WI38 (cell line): Measurements from ENCODE around the gene UBAC1.

Source experiments
- H3K4me3 ChIP-seq: 2 replicates; pipeline ENCODE4 v1.5.1; 2011; ENCODE audit warnings: low read depth, mild to moderate bottlenecking, control low read depth, low read length
- TF ChIP-seq, protein P1 (sequence below): IDR thresholded peaks from 2 replicates; pipeline ENCODE4 v1.5.1; 2012; ENCODE audit warnings: low read depth, mild to moderate bottlenecking, control low read depth, low read length

UBAC1 gene

DNA sequence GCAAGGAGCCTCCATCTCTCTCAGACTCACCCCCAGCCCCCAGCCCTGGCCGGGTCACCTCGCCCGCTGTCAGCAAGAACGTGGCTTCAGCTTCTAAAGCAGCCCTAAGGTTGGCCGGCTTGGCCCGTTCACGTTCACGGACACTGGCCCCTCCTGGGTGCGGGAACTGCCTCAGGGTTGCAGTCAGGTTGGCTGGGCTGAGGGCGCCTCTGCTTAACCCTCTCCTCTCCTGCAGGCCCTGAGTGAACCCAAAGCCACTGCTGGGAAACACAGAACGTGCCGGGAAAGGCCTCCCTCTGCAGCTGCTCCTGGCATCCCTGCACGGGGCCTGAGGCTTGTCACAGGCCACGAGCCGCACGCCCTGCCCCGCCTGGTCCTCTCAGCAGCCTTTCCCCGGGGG is 40.1 kb upstream of the UBAC1 start:
- TF ChIP-seq, protein P1, sequence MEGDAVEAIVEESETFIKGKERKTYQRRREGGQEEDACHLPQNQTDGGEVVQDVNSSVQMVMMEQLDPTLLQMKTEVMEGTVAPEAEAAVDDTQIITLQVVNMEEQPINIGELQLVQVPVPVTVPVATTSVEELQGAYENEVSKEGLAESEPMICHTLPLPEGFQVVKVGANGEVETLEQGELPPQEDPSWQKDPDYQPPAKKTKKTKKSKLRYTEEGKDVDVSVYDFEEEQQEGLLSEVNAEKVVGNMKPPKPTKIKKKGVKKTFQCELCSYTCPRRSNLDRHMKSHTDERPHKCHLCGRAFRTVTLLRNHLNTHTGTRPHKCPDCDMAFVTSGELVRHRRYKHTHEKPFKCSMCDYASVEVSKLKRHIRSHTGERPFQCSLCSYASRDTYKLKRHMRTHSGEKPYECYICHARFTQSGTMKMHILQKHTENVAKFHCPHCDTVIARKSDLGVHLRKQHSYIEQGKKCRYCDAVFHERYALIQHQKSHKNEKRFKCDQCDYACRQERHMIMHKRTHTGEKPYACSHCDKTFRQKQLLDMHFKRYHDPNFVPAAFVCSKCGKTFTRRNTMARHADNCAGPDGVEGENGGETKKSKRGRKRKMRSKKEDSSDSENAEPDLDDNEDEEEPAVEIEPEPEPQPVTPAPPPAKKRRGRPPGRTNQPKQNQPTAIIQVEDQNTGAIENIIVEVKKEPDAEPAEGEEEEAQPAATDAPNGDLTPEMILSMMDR = no peak
- no peak overlapping the region for H3K4me3 ChIP-seq

DNA sequence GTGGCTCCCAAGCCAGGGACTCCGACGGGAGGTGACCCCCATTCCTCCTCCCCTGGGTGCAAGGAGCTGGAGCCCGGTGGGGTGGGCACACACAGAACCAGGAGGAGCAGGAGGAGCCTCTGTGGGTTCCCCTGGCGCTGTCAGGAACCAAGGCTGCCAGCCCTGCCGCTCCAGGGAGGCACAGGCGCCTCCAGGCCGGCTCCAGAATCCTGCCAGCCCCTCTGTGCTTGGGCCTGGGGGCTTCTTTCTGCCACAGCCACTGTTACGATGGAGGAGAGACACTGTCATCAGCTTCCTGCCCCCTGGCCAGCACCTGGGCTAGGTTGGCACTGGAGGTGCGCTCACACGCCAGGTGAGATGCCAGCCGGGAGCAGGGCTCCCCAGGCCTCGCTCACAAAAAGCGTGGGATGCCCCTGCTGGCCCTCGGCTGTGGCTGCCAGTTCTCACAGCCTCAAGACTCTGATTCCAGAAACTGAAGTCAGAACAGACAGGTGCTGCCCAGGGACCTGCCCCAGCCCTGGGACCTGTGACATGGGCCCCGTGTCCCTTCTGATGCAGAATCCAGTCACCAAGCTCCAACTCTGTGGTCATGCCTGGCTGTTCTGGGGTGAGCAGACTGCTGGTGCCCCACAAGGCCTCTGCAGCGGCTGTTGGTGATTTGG is 37.4 kb upstream of the UBAC1 start:
- TF ChIP-seq, protein P1 = no peak
- no peak overlapping the region for H3K4me3 ChIP-seq

DNA sequence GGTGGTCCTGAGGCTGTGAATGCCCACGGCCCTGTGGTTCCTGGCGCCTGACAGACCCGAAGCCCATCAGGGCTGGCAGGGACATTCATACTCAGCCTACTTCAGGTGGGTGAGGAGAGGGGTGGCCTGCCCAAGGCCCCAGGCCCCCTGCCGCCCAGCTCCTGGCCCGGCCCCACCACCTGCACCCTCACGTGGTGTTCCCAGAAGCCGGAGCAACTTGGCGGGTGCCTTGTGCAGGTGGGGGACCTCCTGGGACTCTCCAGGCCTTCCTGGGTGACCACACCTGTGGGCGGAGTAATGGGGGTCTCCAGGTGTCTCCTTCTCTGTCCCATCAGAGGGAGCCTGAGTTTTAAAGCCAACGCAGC is 36.8 kb upstream of the UBAC1 start:
- TF ChIP-seq, protein P1 = no peak

DNA sequence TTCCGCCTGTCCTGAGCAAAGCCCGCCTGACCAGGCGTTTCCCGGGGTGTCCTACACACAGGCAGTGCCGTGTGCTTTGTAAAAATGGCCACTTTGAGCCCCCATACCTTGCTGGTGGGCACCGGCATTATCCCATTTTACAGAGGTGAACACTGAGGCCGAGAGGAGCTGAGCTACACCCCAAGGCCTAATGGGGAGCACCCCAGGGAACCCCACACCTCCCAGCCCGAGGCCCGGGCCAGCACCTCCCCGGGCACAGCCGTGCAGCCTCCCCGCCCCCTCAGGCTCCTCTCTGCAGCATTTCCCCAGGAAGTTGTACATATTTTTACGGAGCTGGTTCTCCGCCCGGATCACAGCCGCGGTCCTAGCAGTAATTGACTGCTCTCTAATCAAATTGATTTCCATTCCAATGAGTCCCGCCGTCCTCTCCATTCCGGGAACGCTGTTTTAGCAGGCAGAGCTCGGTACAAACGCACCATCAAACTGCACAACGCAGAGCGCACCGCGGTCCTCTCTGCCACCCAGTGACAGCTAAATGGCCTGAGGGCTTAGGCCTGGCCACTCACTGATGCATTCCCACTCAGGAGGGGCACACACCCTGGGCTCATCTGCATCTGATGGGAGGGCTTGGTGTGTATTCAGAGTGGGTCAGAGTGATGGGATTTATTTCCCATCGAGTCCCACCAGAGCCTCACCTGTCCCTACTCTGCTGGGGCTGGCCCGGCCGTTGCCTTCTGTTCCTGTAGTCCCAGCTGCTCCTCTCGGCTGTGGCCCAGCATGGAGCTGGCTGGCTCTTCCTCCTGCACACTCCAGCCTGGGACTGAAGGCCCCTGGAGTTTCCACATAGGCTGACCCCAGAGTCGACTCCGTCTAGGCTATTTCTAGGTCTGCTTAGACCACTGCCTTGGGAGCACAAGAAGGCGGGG is 36.2 kb upstream of the UBAC1 start:
- no peak overlapping the region for H3K4me3 ChIP-seq
- TF ChIP-seq, protein P1 = no peak

More for the DNA sequence above, 36.8 kb upstream of the UBAC1 start:
- H3K4me3 ChIP-seq = no peak overlapping the region

DNA sequence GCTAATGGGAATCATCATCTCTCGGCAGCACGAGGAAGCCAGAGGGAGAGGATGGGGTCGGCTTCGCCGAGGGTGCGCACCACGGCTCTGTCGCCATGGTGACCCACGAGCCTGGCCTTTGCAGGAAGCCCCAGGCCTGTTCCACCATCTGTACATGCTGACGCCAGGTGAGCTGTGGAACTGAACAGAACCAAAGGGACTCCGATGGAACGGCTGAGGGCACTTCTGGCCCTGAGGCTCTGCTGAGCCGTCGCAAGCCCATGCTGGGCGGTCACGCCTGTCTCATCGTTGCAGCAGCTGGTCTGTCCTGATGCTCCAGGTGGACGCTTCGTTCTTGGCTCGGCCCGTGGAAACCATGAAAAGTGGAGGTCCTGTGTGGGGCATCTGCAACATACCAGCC is 34.6 kb upstream of the UBAC1 start:
- TF ChIP-seq, protein P1 = no peak

DNA sequence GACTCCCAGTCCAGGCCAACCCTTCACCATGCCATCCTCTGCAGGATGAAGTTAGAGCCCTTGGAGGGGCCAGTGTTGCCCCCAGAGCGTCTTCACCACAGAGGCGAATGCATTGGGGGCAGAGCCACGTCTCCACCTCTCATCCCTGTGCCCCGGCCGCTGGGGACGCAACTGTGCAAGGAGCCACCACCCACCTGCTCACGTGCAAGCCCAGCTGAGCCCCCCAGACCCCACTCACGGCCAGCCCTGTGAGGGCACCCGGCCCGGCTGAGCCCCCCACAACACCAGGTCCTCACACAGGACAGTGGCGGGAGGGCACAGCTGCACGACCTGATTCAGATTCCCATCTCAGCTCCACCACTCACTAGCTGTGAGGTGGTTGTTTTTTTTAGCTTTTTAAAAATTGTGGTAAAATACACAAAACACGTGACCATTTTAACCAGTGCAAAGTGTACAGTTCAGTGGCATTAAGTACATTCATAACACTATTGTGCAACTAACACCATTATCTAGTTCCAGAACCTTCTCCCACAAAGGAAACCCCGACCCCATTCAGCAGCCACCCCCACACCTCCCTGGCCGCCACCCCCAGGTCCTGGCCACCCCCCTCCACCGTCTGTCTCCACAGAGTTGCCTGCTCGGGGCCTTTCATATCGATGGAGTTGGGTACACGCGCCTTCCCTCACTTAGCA is 33.5 kb upstream of the UBAC1 start:
- no peak overlapping the region for H3K4me3 ChIP-seq
- TF ChIP-seq, protein P1 = no peak

More for the DNA sequence above, 34.6 kb upstream of the UBAC1 start:
- H3K4me3 ChIP-seq = no peak overlapping the region
